HG02885 (cell line): ENCODE data around the gene FBXW11.
A peak's percentile ranks its signal among the peaks of the same experiment; 100 is the strongest.

ENCODE experiments used
- ATAC-seq: cut with Tn5 transposase; IDR thresholded peaks from one replicate; pipeline ENCODE4 v1.9.1; 2021; ENCODE audit warnings: mild to moderate bottlenecking; ENCODE audit not compliant: unreplicated experiment, poor library complexity

FBXW11 gene

DNA sequence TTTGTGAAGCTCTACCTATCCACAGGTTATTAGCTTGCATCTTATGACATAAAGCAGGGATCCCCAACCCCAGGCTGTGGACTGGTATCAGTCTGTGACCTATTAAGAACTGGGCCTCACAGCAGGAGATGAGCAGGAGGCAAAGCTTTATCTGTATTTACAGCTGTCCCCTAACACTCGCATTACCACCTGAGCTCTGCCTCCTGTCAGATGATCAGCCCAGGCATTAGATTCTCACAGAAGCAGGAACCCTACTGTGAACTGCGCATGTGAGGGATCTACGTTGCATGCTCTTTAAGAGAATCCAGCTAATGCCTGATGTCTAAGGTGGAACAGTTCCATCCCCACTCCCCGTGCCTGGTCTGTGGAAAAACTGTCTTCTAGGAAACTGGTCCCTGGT lies 19.7 kb downstream of the FBXW11 start:
- ATAC-seq, result no peak

DNA sequence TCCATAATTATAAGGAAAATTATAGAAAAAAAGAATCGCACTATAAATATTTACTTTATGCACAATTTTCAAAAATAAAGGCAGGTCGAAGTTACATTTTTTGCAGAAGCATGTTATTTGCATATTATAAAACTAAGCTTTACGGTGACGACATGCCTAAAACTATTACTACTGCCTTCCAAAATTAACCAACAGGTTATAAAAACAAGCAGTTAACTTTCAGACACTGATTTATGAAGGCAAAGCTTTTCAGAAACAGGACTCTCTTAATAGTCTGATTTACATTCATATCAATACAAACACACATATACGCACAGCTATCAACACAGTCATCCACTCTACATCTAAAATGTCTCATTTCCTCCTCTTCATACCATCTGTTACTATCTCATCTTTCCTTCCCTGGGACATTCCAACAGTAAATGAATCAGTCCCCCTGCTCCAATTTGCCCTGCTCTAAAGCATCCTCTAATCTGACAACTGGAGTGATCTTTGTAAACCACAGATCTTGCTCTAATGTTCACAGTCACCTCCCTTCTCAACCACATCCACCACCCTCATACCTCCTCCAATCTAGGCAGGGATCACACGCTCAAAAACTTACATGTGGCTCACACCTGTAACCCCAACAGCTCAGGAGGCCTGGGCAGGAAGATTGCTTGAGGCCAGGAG lies 21.6 kb downstream of the FBXW11 start:
- ATAC-seq, result peak; percentile 51

DNA sequence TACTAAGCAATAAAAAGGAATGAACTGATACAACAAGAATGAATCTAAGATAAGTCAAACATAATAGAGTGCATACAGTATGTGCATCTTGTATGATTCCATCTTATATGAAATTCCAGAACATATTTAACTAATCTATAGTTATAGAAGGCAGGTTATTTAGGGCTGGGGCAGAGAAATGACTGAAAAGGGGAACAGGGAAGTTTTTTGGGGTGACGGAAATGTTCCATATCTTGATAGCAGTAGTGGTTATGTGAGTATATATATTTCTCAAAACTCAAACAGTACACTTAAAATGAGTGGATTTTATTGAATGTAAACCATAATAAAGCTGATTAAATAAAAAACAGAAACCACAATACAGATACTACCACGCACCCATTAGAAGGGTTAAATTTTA lies 24.6 kb downstream of the FBXW11 start:
- no peak for ATAC-seq

DNA sequence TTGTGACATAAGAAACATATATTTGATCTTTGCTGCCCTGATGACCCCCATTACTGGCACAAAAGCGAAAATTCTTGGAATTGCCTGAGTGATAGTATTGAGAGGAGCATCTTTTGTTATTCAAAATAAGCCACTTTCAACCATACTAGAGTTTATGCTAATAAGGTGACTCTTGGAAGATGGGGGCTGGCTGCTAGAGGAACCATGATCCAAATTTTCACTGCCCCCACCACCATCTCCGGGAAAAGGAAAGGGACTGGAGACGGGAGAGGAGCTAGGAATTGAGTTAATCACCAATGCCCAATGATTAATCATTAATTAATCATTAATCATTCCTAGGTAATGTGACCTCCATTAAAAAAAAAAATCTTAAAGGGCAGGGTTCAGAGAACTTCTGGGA lies 25.6 kb downstream of the FBXW11 start:
- no peak for ATAC-seq

GRCh38 chr5:171979606-171980005 lies 26.8 kb downstream of the FBXW11 start:
- ATAC-seq, result no peak

- peak; percentile 51 for ATAC-seq
Observed at GRCh38 chr5:171978519-171978918, 27.9 kb downstream of the FBXW11 start.

GRCh38 chr5:171978016-171978415 lies 28.4 kb downstream of the FBXW11 start:
- peak; percentile 41 for ATAC-seq

DNA sequence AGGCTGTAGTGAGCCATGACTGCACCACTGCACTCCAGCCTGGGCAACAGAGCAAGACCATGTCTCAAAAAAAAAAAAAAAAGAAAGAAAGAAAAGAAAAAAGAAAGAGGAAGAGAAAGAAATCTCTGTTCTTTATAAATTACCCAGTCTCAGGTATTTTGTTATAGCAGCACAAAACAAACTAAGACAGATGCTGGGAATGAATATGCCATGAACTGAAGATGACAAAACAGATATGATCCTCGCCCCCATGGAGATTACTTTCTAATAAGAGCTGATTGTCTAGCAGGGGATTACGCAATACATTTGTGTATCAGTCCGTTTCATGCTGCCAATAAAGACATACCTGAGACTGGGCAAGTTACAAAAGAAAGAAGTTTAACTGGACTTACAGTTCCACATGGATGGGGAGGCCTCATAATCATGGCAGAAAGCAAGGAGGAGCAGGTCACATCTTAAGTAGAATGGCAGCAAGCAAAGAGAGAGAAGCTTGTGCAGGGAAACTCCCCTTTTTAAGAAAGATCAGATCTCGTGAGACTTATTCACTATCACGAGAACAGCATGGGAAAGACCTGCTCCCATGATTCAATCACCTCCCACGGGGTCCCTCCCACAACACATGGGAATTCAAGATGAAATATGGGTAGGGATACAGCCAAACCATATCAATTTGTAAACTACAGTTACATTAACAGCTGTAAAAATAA lies 29.0 kb downstream of the FBXW11 start:
- ATAC-seq, result peak; percentile 34

GRCh38 chr5:171975877-171976667 lies 30.4 kb downstream of the FBXW11 start:
- ATAC-seq, result no peak

DNA sequence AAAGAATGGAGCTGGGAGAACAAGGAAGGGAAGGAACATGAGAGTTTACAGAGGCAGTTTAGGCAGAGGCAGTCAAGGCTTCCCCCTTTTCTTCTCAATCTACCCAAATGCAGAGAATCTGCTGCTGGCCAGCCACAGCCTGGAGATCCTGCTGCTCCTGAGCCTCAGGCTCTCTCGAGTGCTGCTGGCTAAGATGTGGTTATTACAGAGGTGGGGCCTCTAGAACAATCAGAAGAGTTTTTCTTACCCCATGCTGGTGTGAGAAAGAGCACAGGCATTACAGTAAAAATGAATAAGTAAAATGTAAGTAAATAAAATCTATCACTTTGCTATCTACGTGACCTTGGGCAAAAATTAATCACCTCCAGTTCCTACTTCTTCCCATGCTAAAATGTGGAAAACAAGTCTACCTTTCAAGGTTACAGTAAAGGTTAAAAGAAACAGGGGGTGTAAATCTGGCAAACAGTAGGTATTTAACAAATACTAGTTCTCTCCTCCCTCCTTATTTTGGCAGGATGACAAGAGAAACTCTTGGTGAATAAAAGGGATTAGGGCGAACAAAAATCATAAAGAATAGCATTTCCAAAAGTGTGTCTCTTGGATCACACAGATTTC lies 31.1 kb downstream of the FBXW11 start:
- ATAC-seq, result no peak

DNA sequence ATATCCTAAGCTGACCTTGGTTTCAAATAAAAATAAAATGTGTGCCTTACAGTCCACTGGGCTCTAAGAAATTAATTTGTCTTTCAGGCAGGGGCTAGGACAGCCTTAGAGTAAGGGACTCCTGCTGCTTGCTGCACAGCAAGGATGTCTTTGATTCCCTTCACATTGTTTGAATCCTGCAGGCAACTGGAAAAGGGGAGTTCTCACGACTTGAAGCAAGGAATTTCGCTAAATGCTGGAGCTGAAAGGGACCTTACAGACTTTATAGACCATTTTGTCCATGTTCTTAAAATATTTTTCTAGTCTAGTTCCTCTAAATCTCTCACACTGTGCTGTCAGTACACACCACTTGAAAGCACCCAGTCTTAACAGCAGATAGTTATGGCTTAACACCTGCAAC lies 35.6 kb downstream of the FBXW11 start:
- no peak for ATAC-seq

GRCh38 chr5:171969288-171969880 lies 37.1 kb downstream of the FBXW11 start:
- no peak for ATAC-seq

DNA sequence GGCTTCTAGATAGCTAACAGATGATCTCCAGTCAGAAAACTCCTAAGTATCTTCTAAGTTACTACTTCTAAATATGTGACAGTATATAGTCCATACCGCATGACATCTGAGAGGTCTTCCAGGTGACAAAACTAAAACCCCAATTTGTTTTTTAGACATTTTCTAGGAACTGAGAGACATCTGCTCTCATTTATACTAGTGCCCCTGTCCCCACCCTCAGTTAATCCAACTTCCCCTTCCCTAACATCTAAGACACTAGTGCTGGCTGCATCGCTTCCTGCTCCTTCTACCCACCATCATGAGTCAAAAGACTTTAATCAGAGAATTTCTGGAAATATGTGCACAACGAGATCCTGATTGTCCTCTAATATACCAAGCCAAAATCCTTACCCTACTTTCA lies 37.9 kb downstream of the FBXW11 start:
- ATAC-seq, result no peak

- ATAC-seq, result no peak
Observed at GRCh38 chr5:171966964-171967363, 39.5 kb downstream of the FBXW11 start.

DNA sequence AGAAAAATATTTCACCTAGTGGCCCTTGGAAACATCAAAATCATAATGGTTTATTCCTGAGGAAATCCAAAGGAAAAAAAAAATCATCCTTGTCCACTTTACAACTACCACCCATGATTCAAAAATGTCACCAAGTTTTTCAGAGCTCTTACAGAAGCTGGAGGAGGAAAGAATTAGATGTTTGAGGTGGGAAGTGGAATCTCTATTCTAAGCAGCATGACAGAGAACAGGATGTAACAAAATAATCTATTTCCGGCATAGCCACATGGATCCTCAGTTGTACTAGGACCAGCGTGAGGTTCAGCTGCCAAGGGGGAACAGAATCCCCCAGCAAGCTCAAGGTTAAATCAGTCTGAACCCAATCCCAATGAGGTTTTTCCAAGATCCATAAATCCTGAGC lies 40.2 kb downstream of the FBXW11 start:
- no peak for ATAC-seq

- no peak for ATAC-seq
Observed at GRCh38 chr5:171965745-171966144, 40.7 kb downstream of the FBXW11 start.

DNA sequence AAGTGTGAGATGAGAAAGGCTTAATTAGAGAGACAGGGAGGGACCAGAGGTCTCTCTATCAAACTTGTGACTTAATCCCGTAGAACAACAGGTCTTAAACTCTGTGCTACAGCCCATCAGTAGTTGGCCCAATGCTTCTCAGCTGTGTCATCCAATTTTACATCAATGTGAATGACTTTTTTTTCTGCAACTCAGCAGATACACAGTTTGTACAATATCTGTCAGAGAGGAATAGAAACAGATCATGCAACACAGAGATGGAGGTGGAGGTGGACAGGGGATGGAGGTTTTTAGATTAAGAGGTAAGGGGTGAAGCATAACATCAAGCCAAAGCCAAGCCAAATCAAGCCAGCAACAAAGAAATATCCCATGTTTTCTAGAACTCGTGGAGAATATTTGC lies 43.0 kb downstream of the FBXW11 start:
- no peak for ATAC-seq

DNA sequence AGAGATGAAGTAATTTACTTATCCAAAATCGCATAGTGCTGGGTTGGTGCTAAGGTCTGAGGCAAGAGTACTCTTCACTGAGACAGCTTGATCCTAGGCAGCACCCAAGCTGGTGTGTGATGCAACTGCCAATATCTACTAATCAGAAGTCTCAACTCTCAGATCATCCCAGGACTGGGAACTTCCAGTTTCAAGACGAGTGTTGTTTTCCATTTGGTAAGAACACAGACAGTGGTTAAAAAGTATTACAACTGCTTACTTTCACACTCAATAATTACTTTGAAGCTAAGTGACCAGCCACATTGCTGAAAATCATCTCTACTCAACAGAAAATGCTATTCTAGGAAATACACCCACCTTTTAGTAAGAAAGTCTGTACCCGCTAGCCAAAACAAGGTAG lies 45.3 kb downstream of the FBXW11 start:
- peak; percentile 80 for ATAC-seq

GRCh38 chr5:171957591-171958251 lies 48.7 kb downstream of the FBXW11 start:
- ATAC-seq, result no peak

DNA sequence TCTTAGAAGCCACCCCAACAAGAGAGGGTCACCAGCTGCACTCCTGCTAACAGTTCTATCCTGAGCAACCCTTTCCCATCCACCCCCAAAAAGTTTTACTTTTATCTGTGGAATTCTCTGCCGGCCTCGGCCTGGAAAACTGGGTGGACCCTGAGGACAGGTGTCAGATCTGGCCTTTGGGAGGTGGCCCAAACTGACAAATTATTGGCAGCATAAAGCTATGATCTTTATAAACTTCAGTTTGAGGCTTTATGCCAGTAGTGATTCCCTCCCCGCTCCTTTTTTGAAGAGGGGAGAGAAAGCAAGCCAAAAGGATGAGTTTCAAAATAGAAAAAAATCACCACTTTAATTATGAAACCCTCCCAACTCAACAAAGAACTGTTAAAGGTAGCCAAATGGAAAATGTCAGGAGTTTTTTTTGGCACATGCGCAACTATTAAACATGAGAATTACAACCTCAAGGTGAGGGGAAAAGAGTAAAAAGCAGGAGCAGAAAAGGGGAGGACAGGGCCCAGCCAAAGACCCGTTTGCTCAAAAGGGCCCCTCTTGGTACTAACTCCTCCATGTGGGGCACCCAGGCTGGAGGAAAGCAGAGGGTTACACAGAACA lies 49.4 kb downstream of the FBXW11 start:
- no peak for ATAC-seq
